ENCODE results near the gene COASY.

DNA sequence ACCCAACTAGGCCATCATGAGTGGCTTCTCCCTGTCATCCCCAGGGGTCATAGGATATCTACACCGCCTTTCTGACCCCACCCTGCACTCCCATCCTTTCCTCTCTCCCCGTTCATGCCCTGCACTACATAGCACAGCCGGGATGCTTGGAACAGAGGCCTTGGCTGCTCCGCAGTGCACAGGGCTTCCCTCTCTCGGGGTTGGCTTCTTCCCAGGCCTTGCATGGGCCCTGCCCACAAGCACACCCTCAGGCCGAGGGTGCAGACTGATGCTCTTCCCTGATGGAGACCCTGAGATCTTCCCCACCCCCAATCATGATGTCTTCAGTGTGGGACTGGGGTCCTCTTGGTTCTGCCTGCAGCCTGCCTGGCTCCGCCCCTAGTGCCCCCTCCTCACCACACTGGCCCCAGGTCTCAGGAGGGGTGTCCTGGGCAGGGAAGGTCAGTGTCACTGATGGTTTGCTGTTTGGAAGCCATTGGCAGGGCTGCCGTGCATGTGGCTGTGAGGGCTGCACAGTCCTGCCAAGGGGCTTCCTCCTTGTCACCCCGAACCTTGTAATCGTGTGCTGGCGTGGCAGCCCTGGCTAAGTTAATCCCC lies 40.2 kb upstream of the COASY start:
- TF ChIP-seq, protein P1, sequence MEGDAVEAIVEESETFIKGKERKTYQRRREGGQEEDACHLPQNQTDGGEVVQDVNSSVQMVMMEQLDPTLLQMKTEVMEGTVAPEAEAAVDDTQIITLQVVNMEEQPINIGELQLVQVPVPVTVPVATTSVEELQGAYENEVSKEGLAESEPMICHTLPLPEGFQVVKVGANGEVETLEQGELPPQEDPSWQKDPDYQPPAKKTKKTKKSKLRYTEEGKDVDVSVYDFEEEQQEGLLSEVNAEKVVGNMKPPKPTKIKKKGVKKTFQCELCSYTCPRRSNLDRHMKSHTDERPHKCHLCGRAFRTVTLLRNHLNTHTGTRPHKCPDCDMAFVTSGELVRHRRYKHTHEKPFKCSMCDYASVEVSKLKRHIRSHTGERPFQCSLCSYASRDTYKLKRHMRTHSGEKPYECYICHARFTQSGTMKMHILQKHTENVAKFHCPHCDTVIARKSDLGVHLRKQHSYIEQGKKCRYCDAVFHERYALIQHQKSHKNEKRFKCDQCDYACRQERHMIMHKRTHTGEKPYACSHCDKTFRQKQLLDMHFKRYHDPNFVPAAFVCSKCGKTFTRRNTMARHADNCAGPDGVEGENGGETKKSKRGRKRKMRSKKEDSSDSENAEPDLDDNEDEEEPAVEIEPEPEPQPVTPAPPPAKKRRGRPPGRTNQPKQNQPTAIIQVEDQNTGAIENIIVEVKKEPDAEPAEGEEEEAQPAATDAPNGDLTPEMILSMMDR (IDR thresholded peaks at IDR 0.05) = no peak
- TF ChIP-seq POLR2A (IDR thresholded peaks at IDR 0.05) = no peak

All from prostate gland (tissue), 2 donors.